Lower leg skin (tissue), 3 donors: Measurements from ENCODE around the gene CHD5.
A peak's percentile ranks its signal among the peaks of the same experiment; 100 is the strongest.

ENCODE experiments used
- CTCF ChIP-seq, 3 donors: fragments of 450-650 bp; IDR thresholded peaks; one replicate each; pipeline ENCODE4 v1.5.1; 2016; ENCODE audit warnings: antibody characterized with exemption in 3 of 3, mild to moderate bottlenecking in 3 of 3, moderate library complexity in 2 of 3
- POLR2A ChIP-seq, 2 donors: fragments of 450-650 bp; IDR thresholded peaks; one replicate each; pipeline ENCODE4 v1.6.1; 2016 to 2017; ENCODE audit warnings: antibody characterized with exemption in 2 of 2, mild to moderate bottlenecking in 1 of 2, moderate library complexity in 1 of 2

DNA sequence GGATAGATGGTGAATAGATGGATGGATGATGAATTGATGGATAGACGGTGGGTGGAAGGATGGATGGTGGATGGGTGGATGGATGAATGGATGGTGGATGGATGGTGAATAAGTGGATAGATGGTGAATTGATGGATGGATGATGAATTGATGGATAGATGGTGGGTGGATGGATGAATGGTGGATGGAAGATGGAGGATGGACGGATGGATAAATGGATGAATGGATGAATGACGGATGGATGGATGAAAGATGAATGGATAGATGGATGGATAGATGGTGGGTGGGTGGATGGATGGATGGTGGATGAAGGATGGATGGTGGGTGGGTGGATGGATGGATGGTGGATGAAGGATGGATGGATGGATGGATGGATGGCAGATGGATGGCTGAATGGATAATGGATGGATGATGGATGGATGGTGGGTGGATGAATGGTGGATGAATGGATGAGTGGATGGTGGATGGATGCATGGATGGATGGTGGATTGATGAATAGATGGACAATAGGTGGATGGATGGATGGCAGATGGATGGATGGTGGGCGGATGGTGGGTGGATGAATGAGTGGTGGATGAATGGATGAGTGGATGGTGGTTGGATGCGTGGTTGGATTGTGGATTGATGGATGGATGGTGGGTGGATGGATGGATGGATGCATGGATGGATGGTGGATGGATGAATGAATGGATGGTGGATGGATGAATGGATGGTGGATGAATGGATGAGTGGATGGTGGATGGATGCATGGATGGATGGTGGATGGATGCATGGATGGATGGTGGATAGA, 5.3 kb downstream of the CHD5 start:
- TF ChIP-seq CTCF (IDR thresholded peaks at IDR 0.05) (peak in 1 of 3 donors; percentile 17), POLR2A (IDR thresholded peaks at IDR 0.05) (no peak)
